IPS-18c (cell line): ENCODE measurements around the gene DBNDD1.
"Not testable (repeated sequence)": the region's sequence is repeated elsewhere in the genome, so short reads cannot be mapped to it uniquely, and the experiment has no call there.

ENCODE experiments used
- H3K4me3 ChIP-seq: 2 replicates; pipeline ENCODE4 v1.7.0; 2013; ENCODE audit warnings: low read depth, mild to moderate bottlenecking, low read length, moderate library complexity; ENCODE audit not compliant: insufficient read depth
- H3K9me3 ChIP-seq: one replicate; pipeline ENCODE4 v1.6.1; 2013; ENCODE audit warnings: mild to moderate bottlenecking, low read length, moderate library complexity; ENCODE audit not compliant: control insufficient read depth, insufficient read depth

DBNDD1 gene

GRCh38 chr16:90019543-90020259 lies 445 bp upstream of the DBNDD1 start:
- peak overlapping the region; percentile 68 for H3K4me3 ChIP-seq
- H3K9me3 ChIP-seq: peaks cover 2% of the 10 kb centered on the region

DNA sequence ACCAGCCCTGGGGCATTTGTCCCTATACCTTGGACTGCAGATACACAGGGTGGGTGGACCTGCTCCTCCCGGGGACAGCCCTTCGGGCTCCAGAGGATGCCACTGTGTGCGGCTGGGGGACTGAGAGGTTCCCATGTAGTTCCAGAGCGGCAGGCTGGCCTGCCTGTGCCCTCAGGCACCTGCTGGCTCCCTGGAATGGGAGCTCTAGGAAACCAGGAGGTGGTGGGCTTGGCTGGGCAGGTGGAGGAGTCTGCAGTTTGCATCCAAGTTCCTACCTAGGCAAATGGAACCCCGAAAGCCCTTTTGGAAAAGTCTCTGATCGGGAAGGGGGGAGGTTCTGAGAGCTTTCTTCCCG lies 982 bp downstream of the DBNDD1 start:
- H3K4me3 ChIP-seq: peak overlapping the region; percentile 73
- H3K9me3 ChIP-seq: peaks cover 2% of the 10 kb centered on the region

- H3K9me3 ChIP-seq: no peaks in the 10 kb centered on the region
- no peak overlapping the region for H3K4me3 ChIP-seq
Measured at GRCh38 chr16:90016339-90016950, 2.8 kb downstream of the DBNDD1 start.

DNA sequence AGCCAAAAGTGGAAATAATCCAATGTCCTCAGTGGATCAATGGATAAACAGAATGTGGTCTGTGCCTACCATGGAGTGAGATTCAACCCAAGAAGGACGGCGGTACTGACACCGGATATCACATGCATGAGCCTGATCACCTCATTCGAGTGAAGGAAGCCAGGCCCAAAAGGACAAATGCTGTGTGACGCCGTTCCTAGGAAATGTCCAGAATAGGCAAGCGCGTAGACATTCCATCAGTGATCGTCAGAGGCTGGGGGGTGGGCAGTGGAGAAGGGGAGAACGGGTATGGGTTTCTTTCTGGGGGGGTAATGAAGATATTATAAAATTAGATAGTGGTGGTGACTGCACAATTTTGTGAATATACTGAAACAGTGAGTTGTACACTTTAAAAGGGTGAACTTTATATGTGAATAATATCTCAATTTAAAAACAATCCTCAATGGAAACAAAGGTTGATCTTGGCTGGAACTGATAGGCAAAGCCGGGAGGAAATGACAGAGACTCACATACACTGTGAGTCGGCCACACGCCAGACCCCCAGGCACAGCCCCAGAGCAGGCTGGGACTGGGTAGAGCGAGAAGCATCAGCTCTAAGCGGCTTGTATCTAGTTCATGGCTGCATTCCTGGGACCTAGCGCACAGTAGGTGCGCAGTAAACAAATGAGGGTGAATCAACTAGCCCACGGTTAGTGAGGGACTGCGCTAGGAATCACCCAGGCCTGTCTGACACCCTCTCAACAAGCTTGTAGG lies 3.5 kb downstream of the DBNDD1 start:
- Histone ChIP-seq H3K4me3 (no peak overlapping the region), H3K9me3 (no peaks in the 10 kb centered on the region)

DNA sequence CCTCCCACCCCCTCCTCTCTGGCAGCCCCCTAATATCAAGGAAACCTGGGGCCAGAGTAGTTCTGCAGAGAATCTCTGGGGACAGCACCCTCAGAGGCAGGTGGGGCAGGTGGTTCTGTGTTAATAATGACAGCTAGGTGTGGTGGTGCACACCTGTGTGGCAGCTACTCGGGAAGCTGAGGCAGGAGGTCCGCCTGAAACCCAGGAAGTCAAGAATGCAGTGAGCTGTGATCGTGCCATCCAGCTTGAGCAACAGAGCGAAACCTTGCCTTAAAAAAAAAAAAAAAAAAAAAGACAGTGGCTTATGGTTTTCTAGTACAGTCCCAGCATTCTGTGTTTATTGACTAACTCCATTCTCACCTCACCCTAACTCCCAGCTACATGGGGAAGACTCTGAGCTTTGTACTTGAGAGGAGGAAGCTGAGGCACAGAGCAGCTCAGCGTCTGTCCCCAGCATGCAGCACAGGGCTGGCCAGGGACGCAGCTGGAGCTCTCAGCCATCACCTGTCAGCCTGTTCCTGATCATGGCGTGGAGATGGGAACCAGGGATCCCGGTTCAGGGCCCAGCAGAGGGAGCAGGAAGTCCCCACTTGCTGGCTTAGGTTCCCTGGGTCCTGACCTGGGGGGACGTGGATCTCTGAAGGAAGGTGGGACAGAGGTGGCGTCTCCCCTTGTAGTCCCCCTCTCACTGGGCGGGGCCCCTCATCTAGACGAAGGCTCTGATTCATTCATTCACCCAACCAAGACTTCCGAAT lies 6.1 kb downstream of the DBNDD1 start:
- Histone ChIP-seq H3K4me3 (no peak overlapping the region), H3K9me3 (no peaks in the 10 kb centered on the region)

GRCh38 chr16:90011908-90012501 lies 7.3 kb downstream of the DBNDD1 start:
- Histone ChIP-seq H3K9me3 (no peaks in the 10 kb centered on the region), H3K4me3 (no peak overlapping the region)

GRCh38 chr16:90011508-90011819 lies 7.8 kb downstream of the DBNDD1 start:
- no peak overlapping the region for H3K4me3 ChIP-seq
- no peaks in the 10 kb centered on the region for H3K9me3 ChIP-seq

DNA sequence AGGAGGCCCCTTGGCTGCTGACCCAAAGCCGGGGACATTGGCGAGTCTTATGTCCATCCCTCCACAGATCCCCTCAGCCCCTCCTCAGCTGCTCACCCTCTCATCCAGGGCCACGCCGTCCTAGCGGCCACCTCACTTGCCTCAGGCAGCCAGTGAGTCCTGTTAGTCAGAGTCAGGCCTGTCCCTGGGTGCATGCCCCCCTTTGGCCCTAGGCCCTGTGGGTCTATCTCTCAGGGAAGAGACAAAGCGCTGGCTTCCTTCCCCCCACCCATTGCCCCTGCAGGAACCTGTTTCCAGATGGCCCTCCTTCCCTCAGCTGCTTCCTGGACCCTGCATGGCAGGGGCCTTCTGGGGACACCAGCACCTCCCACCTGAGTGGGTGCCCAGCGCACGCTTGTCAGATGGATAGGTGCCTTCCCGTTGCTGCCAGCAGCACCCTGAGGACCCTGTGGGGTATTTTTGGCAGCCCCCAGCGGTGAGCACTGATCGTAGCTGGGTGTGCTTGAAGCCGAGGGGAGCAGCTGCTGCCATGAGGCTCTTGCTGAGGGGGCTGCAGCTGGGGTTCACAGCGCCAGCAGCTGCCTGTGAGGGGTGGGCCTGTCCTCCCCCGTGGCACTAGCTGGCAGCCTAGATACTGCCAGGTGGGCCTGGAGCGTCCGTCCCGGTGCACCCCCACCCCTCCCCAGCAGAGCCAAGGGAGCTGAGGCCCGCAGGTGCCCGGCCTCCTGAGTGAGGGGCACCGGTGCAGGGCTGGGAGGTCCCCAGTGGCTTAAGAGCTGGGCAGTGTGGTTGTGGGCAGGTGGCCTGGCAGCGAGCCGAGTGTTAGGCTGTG lies 8.4 kb downstream of the DBNDD1 start:
- no peak overlapping the region for H3K4me3 ChIP-seq
- H3K9me3 ChIP-seq: no peaks in the 10 kb centered on the region

DNA sequence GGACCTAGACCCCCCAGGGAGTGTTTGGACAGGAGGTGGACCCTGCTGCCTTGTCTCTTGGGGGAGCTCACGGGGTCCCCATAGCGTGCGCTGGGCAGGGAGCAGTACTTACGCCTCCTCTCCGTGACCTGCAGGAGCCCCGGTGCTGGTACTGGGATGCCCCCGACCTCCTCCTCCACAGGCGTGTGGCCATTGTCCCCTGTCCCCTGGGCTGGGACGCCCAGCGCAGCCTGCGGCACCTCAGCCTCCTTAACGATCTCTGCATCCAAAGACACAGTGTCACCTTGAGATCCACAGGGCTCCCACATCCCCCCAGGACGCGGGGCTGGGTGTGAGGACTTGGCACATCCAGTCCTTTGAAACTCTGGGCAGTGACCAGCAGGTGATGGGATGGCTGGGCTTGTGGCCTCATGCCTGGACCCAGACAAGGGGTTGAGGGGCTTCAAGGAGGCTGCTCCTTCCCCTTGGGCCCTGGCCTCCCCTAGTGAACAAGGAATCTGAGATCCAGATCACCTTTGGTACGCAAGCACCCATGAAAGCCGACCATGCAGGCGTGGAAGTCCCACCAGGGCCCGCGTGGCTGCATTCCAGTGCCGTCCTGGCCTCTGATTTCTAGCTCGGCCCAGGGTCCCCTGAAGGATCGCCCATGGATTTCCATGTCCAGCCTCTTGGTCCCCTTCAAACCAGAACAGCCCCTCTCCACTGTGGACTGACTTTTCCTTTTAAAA lies 9.9 kb downstream of the DBNDD1 start:
- H3K9me3 ChIP-seq: no peaks in the 10 kb centered on the region
- no peak overlapping the region for H3K4me3 ChIP-seq

DNA sequence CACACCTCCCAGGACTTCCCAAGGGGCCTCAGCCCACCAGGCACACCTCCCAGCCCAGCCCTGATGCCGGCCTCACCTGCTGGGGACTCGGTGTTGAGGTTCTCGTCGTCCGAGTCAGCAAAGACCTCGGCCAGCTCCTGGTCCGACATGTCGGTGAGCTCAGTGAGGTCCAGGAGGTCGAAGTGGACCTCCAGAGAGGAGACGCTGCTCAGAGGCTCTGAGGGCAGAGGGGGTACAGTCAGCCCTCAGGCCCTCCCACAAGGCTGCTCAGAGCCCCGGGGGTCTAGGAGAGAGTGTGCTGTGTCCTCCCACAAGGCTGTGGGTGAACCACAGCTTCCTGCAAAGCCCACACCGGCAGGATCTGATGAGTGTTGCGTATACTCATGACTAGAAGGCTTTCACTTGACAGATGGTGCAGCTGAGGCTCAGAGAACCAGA lies 10.5 kb downstream of the DBNDD1 start:
- H3K4me3 ChIP-seq: no peak overlapping the region
- no peaks in the 10 kb centered on the region for H3K9me3 ChIP-seq

DNA sequence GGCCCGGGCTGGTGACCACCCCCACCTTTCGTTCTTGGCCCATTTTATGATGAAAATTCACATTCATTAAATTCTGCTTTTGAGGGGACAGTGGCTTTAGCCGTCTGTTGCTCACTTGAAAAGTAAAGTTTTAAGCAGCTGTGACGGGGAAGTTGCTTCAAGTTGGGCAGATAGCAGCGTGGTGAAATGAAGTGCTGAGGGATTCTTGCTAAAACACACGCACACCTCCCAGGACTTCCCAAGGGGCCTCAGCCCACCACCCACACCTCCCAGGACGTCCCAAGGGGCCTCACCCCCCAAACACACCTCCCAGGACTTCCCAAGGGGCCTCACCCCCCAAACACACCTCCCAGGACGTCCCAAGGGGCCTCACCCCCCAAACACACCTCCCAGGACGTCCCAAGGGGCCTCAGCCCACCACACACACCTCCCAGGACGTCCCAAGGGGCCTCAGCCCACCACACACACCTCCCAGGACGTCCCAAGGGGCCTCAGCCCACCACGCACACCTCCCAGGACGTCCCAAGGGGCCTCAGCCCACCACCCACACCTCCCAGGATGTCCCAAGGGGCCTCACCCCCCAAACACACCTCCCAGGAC lies 11.5 kb downstream of the DBNDD1 start:
- H3K4me3 ChIP-seq, H3K9me3 ChIP-seq: not testable (repeated sequence)

DNA sequence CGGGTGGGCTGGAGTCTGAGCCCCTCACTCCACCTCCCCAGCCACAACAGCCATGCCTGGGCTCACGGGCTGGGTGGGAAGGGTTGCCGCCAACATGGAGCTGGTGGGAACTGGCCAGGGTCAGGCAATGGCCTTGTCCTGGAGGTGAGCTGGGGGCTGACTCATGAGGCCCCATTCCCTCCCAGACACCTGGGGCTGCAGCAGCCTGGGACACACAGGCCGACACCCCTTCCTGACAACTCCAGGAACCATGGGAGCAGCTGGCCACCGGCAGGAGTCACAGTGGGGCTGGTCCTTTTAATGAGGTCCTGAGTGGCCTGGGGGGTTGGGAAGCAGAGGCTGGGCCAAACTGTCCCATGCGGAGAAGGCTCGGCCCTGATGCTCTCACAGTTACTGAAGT lies 12.2 kb downstream of the DBNDD1 start:
- no peaks in the 10 kb centered on the region for H3K9me3 ChIP-seq

DNA sequence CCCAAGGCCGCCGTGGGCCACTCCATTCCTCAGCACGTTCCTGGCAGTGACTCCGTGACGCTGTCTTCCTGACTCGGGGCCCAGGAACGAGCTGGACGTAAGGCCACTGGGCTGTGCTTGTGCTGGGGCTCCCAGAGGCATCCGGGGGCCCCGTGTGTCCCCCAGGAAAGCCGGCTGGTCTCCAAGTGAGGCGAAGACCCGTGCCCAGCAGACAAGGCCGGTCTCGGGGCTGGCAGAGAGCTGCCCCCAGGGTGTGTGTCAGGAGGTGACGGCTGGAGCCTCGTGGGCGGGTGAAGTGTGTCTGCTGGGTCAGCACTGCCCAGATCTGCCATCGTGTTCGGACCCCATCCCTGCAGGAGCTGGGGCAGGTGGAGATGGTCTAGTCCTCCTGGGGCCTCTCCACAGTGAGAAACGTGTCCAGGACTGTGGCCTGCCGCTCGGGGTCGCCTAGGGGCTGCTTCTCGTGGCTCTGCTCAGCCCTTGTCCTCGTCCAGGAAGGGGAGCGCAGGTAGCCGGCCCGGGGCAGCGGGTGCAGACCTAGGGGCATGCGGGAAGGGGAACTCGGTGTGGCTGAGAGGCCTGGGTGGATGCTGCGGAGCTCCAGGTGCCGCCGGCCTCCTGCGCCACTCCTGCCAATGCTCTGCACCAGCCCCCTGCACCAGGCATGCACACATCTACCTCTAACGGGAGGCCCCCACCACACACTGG lies 13.1 kb downstream of the DBNDD1 start:
- Histone ChIP-seq H3K4me3 (no peak overlapping the region), H3K9me3 (no peaks in the 10 kb centered on the region)

More for the DNA sequence above, 12.2 kb downstream of the DBNDD1 start:
- no peak overlapping the region for H3K4me3 ChIP-seq

- Histone ChIP-seq H3K9me3 (no peaks in the 10 kb centered on the region), H3K4me3 (no peak overlapping the region)
Measured at GRCh38 chr16:90004577-90004976, 14.7 kb downstream of the DBNDD1 start.

DNA sequence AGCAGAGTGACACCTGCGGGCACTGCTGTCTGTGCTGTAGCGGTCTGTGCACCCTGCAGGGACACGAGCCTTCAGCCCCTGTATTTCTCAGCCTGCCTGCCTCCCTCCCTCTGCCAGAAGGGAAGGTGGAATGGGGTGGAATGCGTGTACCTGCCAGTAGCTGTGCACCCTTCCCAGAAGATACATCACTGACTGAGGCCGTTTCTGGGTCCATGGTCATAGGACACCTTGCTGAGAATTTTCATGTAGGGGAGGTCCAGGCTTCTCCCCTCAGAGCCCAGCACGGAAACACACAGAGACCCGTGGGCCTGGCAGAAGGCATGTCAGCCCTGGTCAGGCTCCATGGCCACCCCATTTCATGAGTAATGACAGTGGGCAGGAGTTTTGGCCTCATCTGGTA lies 16.5 kb downstream of the DBNDD1 start:
- Histone ChIP-seq H3K9me3 (no peaks in the 10 kb centered on the region), H3K4me3 (no peak overlapping the region)
